ENCODE measurements around the gene GAB2.

GAB2 gene

DNA sequence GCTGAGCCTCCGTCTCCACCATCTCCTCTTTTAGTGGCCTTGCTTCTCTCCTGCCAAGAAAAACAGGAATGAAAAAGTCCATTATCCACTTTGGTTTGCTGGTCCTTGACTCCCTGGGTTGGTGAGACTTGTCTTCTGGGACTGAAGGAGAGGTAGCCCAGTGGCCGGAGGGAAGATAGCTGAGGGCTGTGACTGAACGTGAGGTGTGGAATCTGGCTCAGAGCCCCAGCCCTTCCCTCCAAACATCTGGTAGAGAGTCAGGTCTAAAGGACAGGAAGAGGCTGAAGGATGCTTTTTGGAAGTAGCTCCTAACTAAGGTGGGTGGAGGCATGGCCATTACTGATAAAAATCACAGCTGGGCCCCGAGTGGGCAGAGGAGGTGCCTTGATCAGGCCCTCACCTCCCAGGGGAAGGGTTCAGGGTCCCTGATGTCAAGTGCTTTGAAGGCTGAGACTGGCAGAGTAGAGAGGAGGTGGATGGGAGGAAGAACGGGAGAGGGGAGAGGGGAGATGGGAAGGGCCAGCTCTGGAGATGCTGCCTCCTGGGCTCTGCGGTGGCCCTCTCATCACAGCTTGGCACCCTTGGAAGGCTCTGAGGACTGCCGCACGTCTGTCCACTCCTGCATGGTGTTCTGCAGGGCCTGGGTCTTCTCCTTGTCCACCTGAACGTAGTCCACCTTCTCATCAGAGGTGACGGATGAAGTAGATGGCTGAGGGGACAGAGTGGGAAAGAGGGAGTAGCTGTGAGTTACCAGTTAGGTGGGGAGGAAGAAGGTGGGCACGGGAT is 198.7 kb downstream of the GAB2 start (continued):
- TF ChIP-seq, protein P1, sequence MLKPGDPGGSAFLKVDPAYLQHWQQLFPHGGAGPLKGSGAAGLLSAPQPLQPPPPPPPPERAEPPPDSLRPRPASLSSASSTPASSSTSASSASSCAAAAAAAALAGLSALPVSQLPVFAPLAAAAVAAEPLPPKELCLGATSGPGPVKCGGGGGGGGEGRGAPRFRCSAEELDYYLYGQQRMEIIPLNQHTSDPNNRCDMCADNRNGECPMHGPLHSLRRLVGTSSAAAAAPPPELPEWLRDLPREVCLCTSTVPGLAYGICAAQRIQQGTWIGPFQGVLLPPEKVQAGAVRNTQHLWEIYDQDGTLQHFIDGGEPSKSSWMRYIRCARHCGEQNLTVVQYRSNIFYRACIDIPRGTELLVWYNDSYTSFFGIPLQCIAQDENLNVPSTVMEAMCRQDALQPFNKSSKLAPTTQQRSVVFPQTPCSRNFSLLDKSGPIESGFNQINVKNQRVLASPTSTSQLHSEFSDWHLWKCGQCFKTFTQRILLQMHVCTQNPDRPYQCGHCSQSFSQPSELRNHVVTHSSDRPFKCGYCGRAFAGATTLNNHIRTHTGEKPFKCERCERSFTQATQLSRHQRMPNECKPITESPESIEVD (tag by site-specific recombination; IDR thresholded peaks at IDR 0.05): no peak

DNA sequence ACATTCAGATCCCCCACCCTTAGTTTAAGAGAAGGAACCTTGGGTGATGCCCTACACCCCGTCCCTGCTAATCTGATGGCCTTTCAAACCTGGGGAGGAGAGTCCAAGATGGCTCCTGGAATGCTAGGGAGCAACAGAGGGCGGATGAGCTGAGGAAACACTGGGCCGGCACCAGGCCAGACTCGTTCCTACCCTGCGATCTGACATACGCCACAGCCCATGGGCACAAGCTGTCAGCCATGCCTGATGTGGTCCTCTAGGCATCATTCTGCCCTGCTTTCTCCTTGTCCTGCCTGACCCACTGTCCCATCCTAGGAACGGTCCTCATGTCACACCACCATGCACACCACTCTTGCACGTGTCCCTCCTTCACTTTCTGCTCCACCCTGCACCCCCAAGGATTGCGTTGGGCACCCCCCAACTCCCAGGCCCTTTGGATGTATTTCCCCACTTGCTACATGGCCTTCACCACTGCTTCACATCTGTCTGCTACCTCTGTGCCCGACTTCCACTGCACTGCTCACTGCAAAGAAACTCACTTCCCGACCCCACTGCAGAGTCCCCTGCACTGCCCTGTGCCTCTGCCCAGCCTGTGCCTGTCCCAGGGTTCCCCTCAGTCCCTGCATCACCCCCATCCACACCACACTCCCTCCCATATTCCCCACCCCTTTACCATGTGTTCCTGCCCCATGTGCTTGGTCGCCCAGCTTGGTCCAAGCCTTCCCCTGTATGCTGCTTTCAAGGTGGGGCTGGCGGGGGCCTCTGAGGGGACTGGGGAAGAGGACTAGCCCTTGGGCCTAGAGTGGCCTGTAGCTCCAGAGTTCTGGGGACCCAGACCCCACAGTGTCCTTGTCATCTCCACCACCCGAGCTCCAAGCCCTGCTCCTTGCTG is 199.7 kb downstream of the GAB2 start:
- Histone ChIP-seq H3K4me3 (ENCODE audit: low read depth, low read length) (no peak overlapping the region), H3K4me1 (ENCODE audit: control insufficient read depth, insufficient read depth, low read length) (no peaks in the 10 kb centered on the region), H3K9me3 (ENCODE audit: control insufficient read depth, insufficient read depth, low read depth, low read length) (no peaks in the 10 kb centered on the region), H3K36me3 (ENCODE audit: control insufficient read depth in 2 of 2, insufficient read depth in 1 of 2, low read length in 2 of 2) (peaks cover 0 to 75% of the 10 kb centered on the region in 2 experiments; a peak in 1 of 3 replicates), H3K27ac (ENCODE audit: extremely low read depth, low read depth, low read length) (no peak overlapping the region)
- TF ChIP-seq, protein P2, sequence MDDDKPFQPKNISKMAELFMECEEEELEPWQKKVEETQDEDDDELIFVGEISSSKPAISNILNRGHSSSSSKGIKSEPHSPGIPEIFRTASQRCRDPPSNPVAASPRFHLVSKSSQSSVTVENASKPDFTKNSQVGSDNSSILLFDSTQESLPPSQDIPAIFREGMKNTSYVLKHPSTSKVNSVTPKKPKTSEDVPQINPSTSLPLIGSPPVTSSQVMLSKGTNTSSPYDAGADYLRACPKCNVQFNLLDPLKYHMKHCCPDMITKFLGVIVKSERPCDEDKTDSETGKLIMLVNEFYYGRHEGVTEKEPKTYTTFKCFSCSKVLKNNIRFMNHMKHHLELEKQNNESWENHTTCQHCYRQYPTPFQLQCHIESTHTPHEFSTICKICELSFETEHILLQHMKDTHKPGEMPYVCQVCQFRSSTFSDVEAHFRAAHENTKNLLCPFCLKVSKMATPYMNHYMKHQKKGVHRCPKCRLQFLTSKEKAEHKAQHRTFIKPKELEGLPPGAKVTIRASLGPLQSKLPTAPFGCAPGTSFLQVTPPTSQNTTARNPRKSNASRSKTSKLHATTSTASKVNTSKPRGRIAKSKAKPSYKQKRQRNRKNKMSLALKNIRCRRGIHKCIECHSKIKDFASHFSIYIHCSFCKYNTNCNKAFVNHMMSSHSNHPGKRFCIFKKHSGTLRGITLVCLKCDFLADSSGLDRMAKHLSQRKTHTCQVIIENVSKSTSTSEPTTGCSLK (tag by site-specific recombination; IDR thresholded peaks at IDR 0.05): no peak
- TF ChIP-seq REPIN1 (tag by site-specific recombination; IDR thresholded peaks at IDR 0.05; ENCODE audit: low read depth): no peak
- TF ChIP-seq, protein P3, sequence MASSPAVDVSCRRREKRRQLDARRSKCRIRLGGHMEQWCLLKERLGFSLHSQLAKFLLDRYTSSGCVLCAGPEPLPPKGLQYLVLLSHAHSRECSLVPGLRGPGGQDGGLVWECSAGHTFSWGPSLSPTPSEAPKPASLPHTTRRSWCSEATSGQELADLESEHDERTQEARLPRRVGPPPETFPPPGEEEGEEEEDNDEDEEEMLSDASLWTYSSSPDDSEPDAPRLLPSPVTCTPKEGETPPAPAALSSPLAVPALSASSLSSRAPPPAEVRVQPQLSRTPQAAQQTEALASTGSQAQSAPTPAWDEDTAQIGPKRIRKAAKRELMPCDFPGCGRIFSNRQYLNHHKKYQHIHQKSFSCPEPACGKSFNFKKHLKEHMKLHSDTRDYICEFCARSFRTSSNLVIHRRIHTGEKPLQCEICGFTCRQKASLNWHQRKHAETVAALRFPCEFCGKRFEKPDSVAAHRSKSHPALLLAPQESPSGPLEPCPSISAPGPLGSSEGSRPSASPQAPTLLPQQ (tag by site-specific recombination; IDR thresholded peaks at IDR 0.05): no peak
- TF ChIP-seq ZSCAN16 (tag by site-specific recombination; IDR thresholded peaks at IDR 0.05): no peak
- POLR2A ChIA-PET: no interaction called here
- CTCF ChIA-PET: interaction anchor here (2.3 kb wide), 1 partner anchor 10 kb away, joined by 6 read pairs; no protein-coding TSS in a partner anchor

DNA sequence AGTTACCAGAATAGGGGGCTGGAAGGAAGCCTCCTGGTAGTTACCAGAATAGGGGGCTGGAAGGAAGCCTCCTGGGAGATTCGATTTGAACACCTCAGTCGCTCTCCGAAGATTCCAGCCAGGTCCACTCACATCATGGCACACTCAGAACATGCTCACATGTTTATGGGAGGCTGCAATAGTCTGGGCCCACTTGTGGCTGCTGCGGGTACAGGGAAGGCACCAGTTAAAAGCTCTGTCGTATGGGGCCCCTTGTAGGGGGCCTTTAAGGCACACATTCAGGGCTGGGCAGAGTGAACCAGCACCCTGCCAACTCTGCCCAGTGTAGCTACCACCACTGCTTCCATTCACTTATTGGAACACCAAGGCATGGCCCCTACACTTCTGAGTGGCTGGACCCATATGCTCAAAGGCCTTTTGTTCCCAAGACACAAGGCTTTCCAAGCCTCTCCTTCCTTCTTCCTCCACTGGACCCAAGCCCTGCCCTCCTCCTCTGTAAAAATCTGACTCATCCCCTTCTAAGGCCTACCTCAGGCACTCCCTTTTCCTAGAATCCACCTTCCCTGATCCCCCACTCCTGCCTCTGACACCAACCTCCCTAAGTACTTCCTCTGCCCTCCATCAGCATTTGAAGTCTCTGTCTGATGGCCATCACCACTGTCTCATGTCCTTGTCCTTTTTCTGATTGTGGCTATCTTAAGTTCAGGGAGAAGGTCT is 200.9 kb downstream of the GAB2 start:
- H3K4me3 ChIP-seq (ENCODE audit: low read depth, low read length): no peak overlapping the region
- TF ChIP-seq SCRT1 (tag by site-specific recombination; IDR thresholded peaks at IDR 0.05; ENCODE audit: borderline replicate concordance) (no peak), ZNF521 (tag by site-specific recombination; IDR thresholded peaks at IDR 0.05) (no peak), ZNF112 (tag by site-specific recombination; IDR thresholded peaks at IDR 0.05) (no peak), ZNF600 (tag by site-specific recombination; IDR thresholded peaks at IDR 0.05) (no peak), HOXC10 (CRISPR knock-in tag; IDR thresholded peaks at IDR 0.05) (no peak), ZNF677 (tag by site-specific recombination; IDR thresholded peaks at IDR 0.05) (no peak), ZBTB1 (tag by site-specific recombination; IDR thresholded peaks at IDR 0.05) (no peak), ZNF707 (tag by site-specific recombination; IDR thresholded peaks at IDR 0.05) (no peak), ZNF610 (tag by site-specific recombination; IDR thresholded peaks at IDR 0.05; ENCODE audit: borderline replicate concordance) (no peak), ZBTB48 (tag by site-specific recombination; IDR thresholded peaks at IDR 0.05) (no peak), SCRT2 (tag by site-specific recombination; IDR thresholded peaks at IDR 0.05) (no peak)
- TF ChIP-seq, protein P4, sequence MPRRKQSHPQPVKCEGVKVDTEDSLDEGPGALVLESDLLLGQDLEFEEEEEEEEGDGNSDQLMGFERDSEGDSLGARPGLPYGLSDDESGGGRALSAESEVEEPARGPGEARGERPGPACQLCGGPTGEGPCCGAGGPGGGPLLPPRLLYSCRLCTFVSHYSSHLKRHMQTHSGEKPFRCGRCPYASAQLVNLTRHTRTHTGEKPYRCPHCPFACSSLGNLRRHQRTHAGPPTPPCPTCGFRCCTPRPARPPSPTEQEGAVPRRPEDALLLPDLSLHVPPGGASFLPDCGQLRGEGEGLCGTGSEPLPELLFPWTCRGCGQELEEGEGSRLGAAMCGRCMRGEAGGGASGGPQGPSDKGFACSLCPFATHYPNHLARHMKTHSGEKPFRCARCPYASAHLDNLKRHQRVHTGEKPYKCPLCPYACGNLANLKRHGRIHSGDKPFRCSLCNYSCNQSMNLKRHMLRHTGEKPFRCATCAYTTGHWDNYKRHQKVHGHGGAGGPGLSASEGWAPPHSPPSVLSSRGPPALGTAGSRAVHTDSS (tag by site-specific recombination; IDR thresholded peaks at IDR 0.05): no peak
- TF ChIP-seq, protein P5, sequence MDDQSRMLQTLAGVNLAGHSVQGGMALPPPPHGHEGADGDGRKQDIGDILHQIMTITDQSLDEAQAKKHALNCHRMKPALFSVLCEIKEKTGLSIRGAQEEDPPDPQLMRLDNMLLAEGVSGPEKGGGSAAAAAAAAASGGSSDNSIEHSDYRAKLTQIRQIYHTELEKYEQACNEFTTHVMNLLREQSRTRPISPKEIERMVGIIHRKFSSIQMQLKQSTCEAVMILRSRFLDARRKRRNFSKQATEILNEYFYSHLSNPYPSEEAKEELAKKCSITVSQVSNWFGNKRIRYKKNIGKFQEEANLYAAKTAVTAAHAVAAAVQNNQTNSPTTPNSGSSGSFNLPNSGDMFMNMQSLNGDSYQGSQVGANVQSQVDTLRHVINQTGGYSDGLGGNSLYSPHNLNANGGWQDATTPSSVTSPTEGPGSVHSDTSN (CRISPR knock-in tag; IDR thresholded peaks at IDR 0.05): no peak
- ChIA-PET CTCF (no interaction called here), POLR2A (no interaction called here)
- H3K4me1 ChIP-seq (ENCODE audit: control insufficient read depth, insufficient read depth, low read length): no peaks in the 10 kb centered on the region
- no peaks in the 10 kb centered on the region for H3K9me3 ChIP-seq (ENCODE audit: control insufficient read depth, insufficient read depth, low read depth, low read length)
- no peak overlapping the region for H3K27ac ChIP-seq (ENCODE audit: extremely low read depth, low read depth, low read length)
- peaks cover 0 to 71% of the 10 kb centered on the region in 2 experiments; a peak in 1 of 3 replicates for H3K36me3 ChIP-seq (ENCODE audit: control insufficient read depth in 2 of 2, insufficient read depth in 1 of 2, low read length in 2 of 2)
